GM20000 (cell line): Measurements from ENCODE around the gene GATAD2A.

Source experiments
- DNase-seq: peaks from one replicate; pipeline ENCODE4 v3.0.0; 2012; ENCODE audit warnings: low spot score
- TF ChIP-seq, protein P1 (sequence below): IDR thresholded peaks from 2 replicates; pipeline ENCODE4 v1.5.1; 2012; ENCODE audit warnings: mild to moderate bottlenecking, control low read depth; ENCODE audit errors: extremely low read depth, missing control alignments

Gene GATAD2A

DNA sequence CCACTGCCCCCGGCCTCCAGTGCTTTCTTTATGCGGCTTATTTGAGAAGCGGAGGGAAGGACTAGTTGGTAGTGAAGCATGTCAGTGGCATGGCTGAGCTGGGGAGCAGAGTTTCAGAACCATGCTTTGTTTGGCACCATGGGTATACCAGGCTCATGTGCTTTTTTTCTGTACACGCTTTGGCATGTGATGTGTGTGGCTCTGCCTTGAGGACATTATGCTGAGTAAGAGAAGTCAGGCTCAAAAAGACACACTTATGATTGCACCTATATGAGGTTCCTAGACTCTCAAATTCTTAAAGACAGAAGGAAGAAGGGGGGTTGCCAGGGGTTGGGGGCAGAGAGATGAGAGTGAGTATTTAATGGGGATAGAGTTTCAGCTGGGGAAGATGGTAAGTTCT is 21.3 kb downstream of the GATAD2A start:
- DNase-seq = no peak
- TF ChIP-seq, protein P1, sequence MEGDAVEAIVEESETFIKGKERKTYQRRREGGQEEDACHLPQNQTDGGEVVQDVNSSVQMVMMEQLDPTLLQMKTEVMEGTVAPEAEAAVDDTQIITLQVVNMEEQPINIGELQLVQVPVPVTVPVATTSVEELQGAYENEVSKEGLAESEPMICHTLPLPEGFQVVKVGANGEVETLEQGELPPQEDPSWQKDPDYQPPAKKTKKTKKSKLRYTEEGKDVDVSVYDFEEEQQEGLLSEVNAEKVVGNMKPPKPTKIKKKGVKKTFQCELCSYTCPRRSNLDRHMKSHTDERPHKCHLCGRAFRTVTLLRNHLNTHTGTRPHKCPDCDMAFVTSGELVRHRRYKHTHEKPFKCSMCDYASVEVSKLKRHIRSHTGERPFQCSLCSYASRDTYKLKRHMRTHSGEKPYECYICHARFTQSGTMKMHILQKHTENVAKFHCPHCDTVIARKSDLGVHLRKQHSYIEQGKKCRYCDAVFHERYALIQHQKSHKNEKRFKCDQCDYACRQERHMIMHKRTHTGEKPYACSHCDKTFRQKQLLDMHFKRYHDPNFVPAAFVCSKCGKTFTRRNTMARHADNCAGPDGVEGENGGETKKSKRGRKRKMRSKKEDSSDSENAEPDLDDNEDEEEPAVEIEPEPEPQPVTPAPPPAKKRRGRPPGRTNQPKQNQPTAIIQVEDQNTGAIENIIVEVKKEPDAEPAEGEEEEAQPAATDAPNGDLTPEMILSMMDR = no peak

DNA sequence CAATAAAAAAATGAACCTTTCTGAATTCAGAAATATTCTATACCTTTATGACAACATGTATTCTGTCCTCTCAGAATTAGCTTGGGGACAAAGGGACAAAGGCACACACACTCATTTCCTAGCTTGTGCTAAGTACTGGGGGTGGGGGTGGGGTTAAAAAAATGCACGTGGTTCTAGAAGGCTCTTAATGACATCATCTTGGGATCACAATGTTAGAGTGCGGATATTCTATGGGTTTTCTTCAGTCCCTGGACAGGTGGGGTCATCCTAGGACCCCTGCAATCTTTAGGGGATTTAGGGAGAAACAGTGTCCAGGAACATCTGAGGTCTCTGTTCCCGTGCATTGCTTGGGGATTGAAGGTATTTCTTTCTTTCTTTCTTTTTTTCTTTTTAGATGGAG is 21.8 kb downstream of the GATAD2A start:
- TF ChIP-seq, protein P1 = no peak

DNA sequence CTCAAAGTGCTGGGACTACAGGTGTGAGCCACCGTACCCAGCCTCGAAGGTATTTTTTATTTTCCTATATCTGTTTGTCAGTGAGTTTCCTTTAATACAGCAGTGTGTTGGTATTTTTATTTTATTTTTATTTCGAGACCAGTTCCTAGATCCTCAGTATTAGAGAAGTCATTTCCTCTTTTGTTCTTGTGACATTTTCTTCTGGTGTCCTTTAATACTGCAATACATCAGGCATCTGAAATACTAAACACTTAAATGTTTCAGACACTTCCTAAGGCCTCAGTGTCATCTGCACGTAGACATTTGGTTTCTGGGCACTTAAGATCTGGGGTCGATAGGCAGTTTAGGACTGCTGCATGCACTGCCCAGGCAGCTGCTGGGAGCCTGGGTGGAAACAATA is 22.5 kb downstream of the GATAD2A start:
- DNase-seq = no peak
- TF ChIP-seq, protein P1 = no peak

More for the DNA sequence above, 21.8 kb downstream of the GATAD2A start:
- DNase-seq = no peak

DNA sequence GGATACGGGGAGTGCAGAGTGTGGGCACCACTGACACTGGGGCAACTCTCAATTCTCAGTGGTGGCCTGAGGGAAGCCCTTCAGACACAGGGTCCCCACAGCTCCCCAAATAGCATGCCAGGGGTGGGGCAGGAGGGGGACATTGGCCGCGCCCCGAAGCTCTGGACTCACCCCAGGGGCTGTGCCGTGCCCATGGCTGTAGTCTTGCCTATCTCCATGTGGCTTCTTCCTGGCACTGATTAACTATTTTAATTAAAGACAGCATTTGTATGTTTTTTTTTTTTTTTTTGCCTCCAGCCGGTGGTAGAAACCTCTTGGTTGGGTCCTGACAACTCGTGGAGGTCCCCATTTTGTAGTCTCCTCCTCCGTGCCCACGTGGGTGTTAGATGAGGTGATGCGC is 23.3 kb downstream of the GATAD2A start:
- no peak for DNase-seq
- TF ChIP-seq, protein P1 = no peak

DNA sequence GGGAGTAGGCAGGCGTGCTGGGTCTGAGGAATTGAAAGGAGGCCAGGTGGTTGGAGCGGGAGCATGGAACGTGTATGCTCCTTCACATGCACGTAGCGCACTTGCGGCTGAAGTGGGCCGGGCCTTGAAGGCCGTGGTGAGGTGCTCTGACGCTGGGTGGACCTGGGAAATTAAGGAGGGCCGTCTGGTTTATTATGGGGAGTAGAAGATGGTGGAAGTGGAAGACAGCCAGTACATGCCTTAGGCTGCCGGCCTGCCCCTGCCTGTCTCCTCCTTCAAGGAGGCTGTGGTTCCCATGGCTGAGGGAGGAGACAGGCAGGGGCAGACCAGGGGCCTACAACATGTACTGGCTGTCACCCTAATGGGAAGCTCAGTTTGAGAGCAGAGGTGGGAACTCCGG is 23.9 kb downstream of the GATAD2A start:
- no peak for DNase-seq
- TF ChIP-seq, protein P1 = no peak

DNA sequence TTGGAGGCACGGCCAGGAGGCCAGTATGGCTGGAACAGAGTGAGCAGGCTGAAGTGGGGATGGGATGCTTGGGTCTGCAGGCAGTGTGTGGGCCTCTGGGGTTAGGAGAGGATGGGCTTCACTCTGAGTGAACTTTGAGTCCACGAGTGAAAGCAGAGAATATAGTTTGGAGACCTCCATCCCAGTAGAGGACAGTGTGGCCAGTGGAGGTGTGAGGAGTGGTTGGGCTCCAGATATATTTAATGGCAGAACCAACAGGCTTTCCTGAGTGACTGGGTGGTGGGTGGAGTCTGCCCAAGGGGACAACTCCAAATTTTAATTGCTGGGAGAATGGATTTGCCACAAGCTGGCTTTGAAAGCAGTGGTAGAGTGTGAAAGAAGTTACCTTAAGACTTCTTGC is 27.3 kb downstream of the GATAD2A start:
- DNase-seq = no peak
- TF ChIP-seq, protein P1 = no peak

DNA sequence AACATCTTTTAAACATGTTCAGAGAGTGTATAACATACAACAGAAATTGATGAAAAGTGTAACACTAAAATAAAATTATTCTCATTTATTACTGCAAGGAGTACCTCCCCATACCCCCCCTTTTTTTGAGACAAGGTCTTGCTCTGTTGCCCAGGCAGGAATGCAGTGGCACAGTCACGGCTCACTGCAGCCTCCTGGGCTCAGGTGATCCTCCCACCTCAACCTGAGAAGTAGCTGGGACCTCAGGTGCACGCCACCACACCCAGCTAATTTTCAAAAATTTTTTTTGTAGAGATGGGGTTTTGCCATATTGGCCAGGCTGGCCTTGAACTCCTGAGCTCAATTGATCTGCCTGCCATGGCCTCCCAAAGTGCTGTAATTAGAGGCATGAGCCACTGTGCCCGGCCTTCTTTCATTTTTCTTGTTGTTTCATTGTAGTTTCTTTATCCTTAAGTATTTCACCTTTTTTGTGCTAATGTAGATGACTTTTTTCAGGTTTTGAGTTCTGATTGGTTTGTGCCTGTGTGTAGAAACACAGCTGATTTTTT is 28.3 kb downstream of the GATAD2A start:
- no peak for DNase-seq
- TF ChIP-seq, protein P1 = no peak
